ENCODE data around the gene EOLA1.
"Not testable (repeated sequence)": the region's sequence is repeated elsewhere in the genome, so short reads cannot be mapped to it uniquely, and the experiment has no call there.

Gene EOLA1

DNA sequence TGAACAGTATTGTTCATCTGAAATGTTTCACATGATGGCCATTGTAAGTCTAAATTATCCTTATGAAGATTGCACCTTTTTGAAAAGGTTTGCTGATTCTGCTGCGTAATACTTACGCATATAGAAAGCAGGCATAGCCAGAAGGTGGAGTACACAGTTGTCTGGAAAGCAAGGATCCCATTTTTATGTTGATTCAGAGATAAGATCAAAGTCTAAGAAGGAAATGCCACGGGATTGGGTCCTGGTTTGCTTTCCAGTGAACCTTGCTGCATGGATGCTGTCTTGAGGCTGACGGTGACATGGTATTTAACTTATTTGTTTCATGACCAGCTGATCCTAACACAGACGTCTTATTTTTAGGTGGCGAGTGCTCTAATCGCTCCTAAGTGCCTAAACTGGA lies 31.0 kb downstream of the EOLA1 start:
- Histone ChIP-seq H3F3A (ENCODE audit: control insufficient read depth, insufficient read depth) (no peaks in the 10 kb centered on the region), H3K79me2 (ENCODE audit: control insufficient read depth, low read length) (no peaks in the 10 kb centered on the region), H4K20me1 (ENCODE audit: control insufficient read depth, insufficient read depth, low read depth, low read length) (no peaks in the 10 kb centered on the region), H3K27ac (ENCODE audit: low read depth, low read length) (no peak overlapping the region), H3K9me3 (ENCODE audit: control insufficient read depth, insufficient read depth, low read length) (no peaks in the 10 kb centered on the region), H3K4me3 (ENCODE audit: low read length) (no peak overlapping the region), H3K4me2 (ENCODE audit: low read length) (no peak overlapping the region), H3K36me3 (ENCODE audit: control insufficient read depth, low read length) (no peaks in the 10 kb centered on the region), H3K4me1 (ENCODE audit: control insufficient read depth, low read length) (no peaks in the 10 kb centered on the region), H3K9me2 (replicated peaks; ENCODE audit: control insufficient read depth, low read length) (no peaks in the 10 kb centered on the region), H3K27me3 (ENCODE audit: control insufficient read depth, low read length) (no peaks in the 10 kb centered on the region)
- no peak for TF ChIP-seq EZH2phosphoT487 (IDR thresholded peaks at IDR 0.05; ENCODE audit: borderline replicate concordance, low read length)
- TF ChIP-seq, protein P1, sequence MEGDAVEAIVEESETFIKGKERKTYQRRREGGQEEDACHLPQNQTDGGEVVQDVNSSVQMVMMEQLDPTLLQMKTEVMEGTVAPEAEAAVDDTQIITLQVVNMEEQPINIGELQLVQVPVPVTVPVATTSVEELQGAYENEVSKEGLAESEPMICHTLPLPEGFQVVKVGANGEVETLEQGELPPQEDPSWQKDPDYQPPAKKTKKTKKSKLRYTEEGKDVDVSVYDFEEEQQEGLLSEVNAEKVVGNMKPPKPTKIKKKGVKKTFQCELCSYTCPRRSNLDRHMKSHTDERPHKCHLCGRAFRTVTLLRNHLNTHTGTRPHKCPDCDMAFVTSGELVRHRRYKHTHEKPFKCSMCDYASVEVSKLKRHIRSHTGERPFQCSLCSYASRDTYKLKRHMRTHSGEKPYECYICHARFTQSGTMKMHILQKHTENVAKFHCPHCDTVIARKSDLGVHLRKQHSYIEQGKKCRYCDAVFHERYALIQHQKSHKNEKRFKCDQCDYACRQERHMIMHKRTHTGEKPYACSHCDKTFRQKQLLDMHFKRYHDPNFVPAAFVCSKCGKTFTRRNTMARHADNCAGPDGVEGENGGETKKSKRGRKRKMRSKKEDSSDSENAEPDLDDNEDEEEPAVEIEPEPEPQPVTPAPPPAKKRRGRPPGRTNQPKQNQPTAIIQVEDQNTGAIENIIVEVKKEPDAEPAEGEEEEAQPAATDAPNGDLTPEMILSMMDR (IDR thresholded peaks at IDR 0.05; ENCODE audit: low read depth, low read length, poor library complexity, severe bottlenecking), result no peak

GRCh38 chrX:149572743-149573142 lies 31.9 kb downstream of the EOLA1 start:
- Histone ChIP-seq H3K4me3 (ENCODE audit: low read length) (no peak overlapping the region), H3K27me3 (ENCODE audit: control insufficient read depth, low read length) (no peaks in the 10 kb centered on the region), H3K9me3 (ENCODE audit: control insufficient read depth, insufficient read depth, low read length) (no peaks in the 10 kb centered on the region), H4K20me1 (ENCODE audit: control insufficient read depth, insufficient read depth, low read depth, low read length) (no peaks in the 10 kb centered on the region), H3K27ac (ENCODE audit: low read depth, low read length) (no peak overlapping the region), H3K9me2 (replicated peaks; ENCODE audit: control insufficient read depth, low read length) (no peaks in the 10 kb centered on the region), H3K36me3 (ENCODE audit: control insufficient read depth, low read length) (no peaks in the 10 kb centered on the region), H3K79me2 (ENCODE audit: control insufficient read depth, low read length) (no peaks in the 10 kb centered on the region), H3F3A (ENCODE audit: control insufficient read depth, insufficient read depth) (no peaks in the 10 kb centered on the region), H3K4me2 (ENCODE audit: low read length) (no peak overlapping the region), H3K4me1 (ENCODE audit: control insufficient read depth, low read length) (no peaks in the 10 kb centered on the region)
- TF ChIP-seq, protein P1 (IDR thresholded peaks at IDR 0.05; ENCODE audit: low read depth, low read length, poor library complexity, severe bottlenecking), result no peak
- no peak for TF ChIP-seq EZH2phosphoT487 (IDR thresholded peaks at IDR 0.05; ENCODE audit: borderline replicate concordance, low read length)

DNA sequence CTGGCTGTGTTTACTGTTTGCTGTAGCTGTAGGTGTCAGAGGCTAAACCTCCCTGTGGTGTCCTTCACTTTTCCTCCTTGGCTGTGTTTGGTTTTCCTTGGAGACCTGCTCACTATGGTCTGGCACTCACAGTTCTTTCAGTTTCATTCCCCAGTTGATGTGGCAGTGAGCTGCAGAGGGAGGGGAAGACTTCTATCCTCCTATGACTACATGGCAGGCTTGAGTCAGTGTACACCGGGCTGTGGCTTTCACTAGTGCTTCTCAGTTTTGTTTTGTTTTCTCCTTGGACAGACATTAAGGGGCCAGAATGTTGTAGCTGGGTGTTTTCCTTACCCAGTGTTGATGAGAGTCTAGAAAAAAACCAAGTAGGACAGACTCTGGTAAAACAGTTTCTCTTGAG lies 32.6 kb downstream of the EOLA1 start:
- H3K9me2 ChIP-seq (replicated peaks; ENCODE audit: control insufficient read depth, low read length); H3K9me3 ChIP-seq (ENCODE audit: control insufficient read depth, insufficient read depth, low read length): not testable (repeated sequence)

DNA sequence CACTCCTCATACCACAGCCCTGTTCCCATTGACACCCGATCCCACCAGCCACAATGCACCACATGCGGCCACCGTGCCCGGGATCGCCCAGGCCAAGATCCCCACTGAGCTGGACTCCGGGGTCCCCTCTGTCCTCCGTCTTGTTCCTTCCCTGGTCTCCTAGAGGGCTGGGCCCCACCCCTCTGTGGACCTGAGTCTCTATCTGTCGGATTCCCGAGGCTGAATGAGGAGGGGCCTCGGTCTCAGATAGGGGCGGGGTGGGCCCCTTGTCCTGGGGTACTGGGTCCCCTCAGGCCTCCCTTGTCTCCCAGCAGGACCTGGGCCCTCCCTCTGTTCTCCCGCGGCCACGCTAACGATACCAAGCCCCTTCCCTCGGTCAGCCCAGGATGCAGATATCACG lies 44.8 kb downstream of the EOLA1 start:
- not testable (repeated sequence) for H3K4me2 ChIP-seq (ENCODE audit: low read length); H3K4me1 ChIP-seq (ENCODE audit: control insufficient read depth, low read length); H3F3A ChIP-seq (ENCODE audit: control insufficient read depth, insufficient read depth); H3K27ac ChIP-seq (ENCODE audit: low read depth, low read length); H3K79me2 ChIP-seq (ENCODE audit: control insufficient read depth, low read length); H3K9me3 ChIP-seq (ENCODE audit: control insufficient read depth, insufficient read depth, low read length); H3K4me3 ChIP-seq (ENCODE audit: low read length); H3K9me2 ChIP-seq (replicated peaks; ENCODE audit: control insufficient read depth, low read length); H4K20me1 ChIP-seq (ENCODE audit: control insufficient read depth, insufficient read depth, low read depth, low read length); H3K27me3 ChIP-seq (ENCODE audit: control insufficient read depth, low read length); H3K36me3 ChIP-seq (ENCODE audit: control insufficient read depth, low read length)

More for the DNA sequence above, 32.6 kb downstream of the EOLA1 start:
- H3K4me2 ChIP-seq (ENCODE audit: low read length); H3K79me2 ChIP-seq (ENCODE audit: control insufficient read depth, low read length); H4K20me1 ChIP-seq (ENCODE audit: control insufficient read depth, insufficient read depth, low read depth, low read length); H3K4me1 ChIP-seq (ENCODE audit: control insufficient read depth, low read length); H3K27ac ChIP-seq (ENCODE audit: low read depth, low read length); H3K4me3 ChIP-seq (ENCODE audit: low read length); H3K36me3 ChIP-seq (ENCODE audit: control insufficient read depth, low read length); H3K27me3 ChIP-seq (ENCODE audit: control insufficient read depth, low read length); H3F3A ChIP-seq (ENCODE audit: control insufficient read depth, insufficient read depth): not testable (repeated sequence)

- H3K4me2 ChIP-seq (ENCODE audit: low read length); H3K36me3 ChIP-seq (ENCODE audit: control insufficient read depth, low read length); H4K20me1 ChIP-seq (ENCODE audit: control insufficient read depth, insufficient read depth, low read depth, low read length); H3K79me2 ChIP-seq (ENCODE audit: control insufficient read depth, low read length); H3K4me1 ChIP-seq (ENCODE audit: control insufficient read depth, low read length); H3K27ac ChIP-seq (ENCODE audit: low read depth, low read length); H3K27me3 ChIP-seq (ENCODE audit: control insufficient read depth, low read length); H3K9me3 ChIP-seq (ENCODE audit: control insufficient read depth, insufficient read depth, low read length); H3F3A ChIP-seq (ENCODE audit: control insufficient read depth, insufficient read depth); H3K9me2 ChIP-seq (replicated peaks; ENCODE audit: control insufficient read depth, low read length); H3K4me3 ChIP-seq (ENCODE audit: low read length): not testable (repeated sequence)
Observed at GRCh38 chrX:149587359-149587758, 46.5 kb downstream of the EOLA1 start, which contains the start of gene MAGEA9B. TSS of gene MAGEA9B (minus strand) at chrX:149587459. CDS start at chrX:149583179, 4,280 bp downstream.

DNA sequence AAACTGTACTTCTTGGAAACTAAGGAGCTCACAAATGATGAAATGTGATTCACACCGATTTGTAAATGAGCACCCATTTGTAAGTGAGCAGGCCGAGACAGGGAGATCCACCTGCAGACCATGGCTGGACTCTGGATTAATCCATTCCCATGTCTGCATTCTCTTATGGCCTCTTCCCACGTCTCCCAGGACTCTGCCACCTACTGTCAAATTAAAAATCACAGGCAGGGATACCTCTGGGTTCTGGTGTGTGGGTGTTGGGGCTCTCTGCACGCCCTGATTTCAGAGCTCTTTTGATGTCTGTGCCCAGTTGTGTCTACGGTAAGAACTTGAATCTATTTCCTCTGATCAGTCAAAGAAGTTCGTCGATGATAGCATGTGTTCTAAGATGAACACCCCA lies 50.2 kb downstream of the EOLA1 start:
- H3K27ac ChIP-seq (ENCODE audit: low read depth, low read length); H4K20me1 ChIP-seq (ENCODE audit: control insufficient read depth, insufficient read depth, low read depth, low read length); H3K79me2 ChIP-seq (ENCODE audit: control insufficient read depth, low read length); H3K4me2 ChIP-seq (ENCODE audit: low read length); H3K4me1 ChIP-seq (ENCODE audit: control insufficient read depth, low read length); H3K27me3 ChIP-seq (ENCODE audit: control insufficient read depth, low read length); H3K36me3 ChIP-seq (ENCODE audit: control insufficient read depth, low read length); H3K4me3 ChIP-seq (ENCODE audit: low read length); H3F3A ChIP-seq (ENCODE audit: control insufficient read depth, insufficient read depth); H3K9me2 ChIP-seq (replicated peaks; ENCODE audit: control insufficient read depth, low read length); H3K9me3 ChIP-seq (ENCODE audit: control insufficient read depth, insufficient read depth, low read length): not testable (repeated sequence)

- not testable (repeated sequence) for H3K27me3 ChIP-seq (ENCODE audit: control insufficient read depth, low read length); H3K9me2 ChIP-seq (replicated peaks; ENCODE audit: control insufficient read depth, low read length); H3K4me2 ChIP-seq (ENCODE audit: low read length); H3F3A ChIP-seq (ENCODE audit: control insufficient read depth, insufficient read depth); H3K9me3 ChIP-seq (ENCODE audit: control insufficient read depth, insufficient read depth, low read length); H3K4me1 ChIP-seq (ENCODE audit: control insufficient read depth, low read length); H3K36me3 ChIP-seq (ENCODE audit: control insufficient read depth, low read length); H3K27ac ChIP-seq (ENCODE audit: low read depth, low read length); H4K20me1 ChIP-seq (ENCODE audit: control insufficient read depth, insufficient read depth, low read depth, low read length); H3K79me2 ChIP-seq (ENCODE audit: control insufficient read depth, low read length); H3K4me3 ChIP-seq (ENCODE audit: low read length)
Observed at GRCh38 chrX:149595214-149595613, 54.4 kb downstream of the EOLA1 start, which contains the start of gene HSFX2. TSS of gene HSFX2 (minus strand) at chrX:149595314. CDS start at chrX:149594700, 614 bp downstream.
